GM19239 (cell line): ENCODE measurements around the gene RAB30.
"Not testable (repeated sequence)": the region's sequence is repeated elsewhere in the genome, so short reads cannot be mapped to it uniquely, and the experiment has no call there.

Experiments used
- DNase-seq: peaks from one replicate; pipeline ENCODE4 v3.0.0; 2011; ENCODE audit warnings: low spot score; ENCODE audit not compliant: insufficient read length
- FAIRE-seq: peaks from 2 replicates; lab custom pipeline; 2011; peaks lifted over from hg19 to GRCh38; lab: Jason Lieb, UNC

RAB30 gene

DNA sequence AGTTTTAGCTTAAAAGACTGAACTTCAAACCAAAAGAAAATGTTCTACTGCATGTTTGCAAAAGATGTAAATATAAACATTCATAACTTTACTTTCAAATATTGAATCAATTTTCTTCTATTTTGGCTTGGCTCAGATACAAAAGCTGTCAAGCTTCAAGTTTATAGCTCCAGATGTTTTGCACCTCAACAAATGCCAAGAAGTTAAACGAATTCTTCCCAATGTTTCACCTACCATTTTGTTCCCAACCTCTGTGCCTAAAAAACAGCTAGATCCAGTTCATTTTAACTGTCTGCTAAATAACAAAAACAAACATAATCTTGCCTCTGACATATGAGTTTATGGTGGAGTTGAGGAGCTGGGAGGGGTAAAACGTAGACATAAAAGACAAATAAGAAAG, 76.5 kb downstream of the RAB30 start:
- no peak for FAIRE-seq

DNA sequence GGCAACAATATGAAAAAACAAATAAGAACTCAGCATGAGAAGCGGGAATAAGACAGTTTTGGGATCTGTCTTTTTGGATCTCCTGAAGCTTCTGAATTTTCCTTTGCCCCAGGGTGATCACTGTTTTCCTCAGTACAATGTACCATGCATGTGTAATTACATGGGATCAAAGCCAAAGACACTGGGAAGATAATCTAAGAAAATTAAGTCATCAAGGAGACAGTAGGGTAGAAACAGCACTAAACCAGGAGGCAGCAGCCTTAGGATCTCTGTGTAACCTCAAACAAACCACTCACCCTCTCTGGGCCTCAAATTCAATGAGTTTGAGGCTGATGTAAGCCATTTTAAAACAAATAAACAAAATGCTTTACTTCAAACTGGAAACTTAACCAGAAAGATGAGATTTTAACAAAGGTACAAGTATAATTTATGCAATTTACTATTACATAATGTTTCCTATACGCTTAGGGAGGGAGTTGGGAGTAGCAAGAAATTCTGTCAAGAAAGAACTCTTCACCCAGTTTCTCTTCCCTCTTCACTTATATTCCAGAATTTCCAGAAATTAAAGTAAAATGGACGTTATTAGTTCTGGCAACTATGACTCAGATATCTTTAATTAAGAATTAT, 77.0 kb downstream of the RAB30 start:
- FAIRE-seq (peak; percentile 73), DNase-seq (no peak)

More for the DNA sequence above, 76.5 kb downstream of the RAB30 start:
- DNase-seq, result no peak

DNA sequence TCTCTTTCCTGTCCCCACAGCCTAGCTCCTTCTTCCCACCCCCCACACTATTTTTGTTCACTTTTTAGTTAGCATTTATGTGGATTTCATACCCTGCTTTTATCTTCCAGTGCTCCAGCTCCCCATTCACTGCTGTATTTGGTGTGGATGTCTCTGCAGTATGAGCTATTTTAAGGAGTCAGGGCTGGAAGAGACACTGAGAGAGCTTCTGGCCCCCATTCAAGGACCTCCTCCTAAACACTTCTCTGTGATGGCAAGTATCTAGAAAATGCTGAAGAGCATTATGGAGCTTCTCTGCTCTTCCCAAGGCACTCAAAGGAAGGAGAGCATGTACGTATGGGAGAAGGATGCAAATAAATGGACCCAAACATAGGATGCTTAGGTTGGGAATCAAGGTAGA, 79.5 kb downstream of the RAB30 start:
- no peak for DNase-seq

DNA sequence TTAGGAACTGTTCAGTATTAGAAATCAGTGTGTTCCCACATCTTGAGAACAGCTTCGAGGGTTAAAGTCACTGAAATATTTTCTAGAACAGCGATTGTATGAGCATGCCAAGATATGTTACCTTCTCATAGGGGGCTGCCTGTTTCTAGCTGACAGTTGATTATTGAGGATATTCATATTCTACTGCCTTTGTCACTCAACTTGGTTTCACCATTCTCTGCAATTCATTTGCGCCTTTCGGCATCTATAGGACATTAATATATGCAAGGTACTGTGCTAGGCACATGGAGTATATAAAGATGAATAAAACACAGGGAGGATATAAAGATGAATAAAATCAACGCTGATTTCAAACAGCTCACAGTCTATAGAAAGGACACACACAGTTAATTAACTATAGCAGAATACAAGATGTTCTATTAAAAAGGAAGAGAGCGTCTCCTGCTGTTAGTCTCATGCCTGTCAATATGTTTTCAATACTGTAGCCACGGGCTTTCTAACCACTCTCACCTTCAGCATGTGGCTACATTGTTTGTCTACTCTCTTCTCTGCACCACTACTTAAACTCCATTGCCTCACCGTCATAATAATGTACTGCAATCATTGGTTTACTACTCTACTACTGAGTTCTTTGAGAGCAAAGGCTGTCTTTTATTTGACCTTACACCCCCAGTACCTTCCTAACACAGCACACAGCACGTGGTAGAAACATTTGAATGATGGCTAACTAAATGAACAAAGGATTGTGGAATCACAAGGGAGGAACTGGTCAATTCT, 81.9 kb downstream of the RAB30 start:
- DNase-seq (no peak), FAIRE-seq (no peak)

More for the DNA sequence above, 79.5 kb downstream of the RAB30 start:
- no peak for FAIRE-seq

DNA sequence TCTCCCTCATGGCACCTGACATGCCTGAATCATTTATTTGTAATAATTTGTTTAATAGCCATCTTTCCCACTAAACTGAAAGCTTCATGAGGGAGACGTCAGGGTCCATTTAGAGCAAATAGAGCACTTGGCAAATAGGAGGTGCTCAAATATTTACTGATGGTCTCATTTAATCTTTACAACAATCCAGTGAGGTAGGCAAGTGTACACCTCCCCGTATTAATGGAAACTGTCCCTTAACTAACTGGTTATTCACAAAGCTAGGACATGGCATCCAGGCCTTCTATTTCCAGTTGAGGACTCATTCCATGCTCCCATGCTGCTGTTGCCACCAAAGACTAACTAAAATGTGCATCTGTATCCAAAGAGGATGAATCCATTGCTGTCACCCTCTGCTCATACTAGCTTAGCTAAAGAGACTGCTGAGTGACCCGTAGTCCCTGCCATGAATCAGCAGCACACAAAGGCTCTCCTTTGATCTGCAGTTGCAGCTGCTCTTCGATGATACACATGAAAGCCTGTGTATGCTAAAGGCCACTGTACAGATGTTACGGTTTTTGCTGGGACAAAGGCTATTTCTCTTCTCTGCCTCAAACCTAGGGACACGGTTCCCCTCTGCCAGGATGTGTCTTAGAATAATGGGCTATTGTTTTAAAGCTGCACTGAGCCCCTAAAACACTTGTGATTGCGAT, 82.6 kb downstream of the RAB30 start:
- DNase-seq, result no peak
- FAIRE-seq, result no peak

DNA sequence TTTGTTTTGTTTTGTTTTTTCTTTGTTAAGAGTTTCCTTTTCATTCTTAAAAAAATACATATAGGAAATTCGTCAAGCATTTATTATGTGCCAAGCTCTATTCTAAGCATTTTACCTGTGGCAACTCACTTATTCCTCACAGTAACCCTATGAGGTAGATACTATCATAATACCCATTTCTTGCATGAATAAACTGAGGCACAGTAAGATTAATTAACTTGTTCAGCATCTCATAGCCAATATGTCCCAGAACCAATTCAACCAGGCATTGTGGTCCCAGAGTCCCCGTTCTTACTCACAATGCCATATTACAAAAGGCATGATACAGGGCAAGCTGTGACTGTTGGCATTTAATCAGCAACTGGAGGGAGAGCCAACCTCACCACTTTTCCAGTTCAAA, 83.7 kb downstream of the RAB30 start:
- no peak for FAIRE-seq

DNA sequence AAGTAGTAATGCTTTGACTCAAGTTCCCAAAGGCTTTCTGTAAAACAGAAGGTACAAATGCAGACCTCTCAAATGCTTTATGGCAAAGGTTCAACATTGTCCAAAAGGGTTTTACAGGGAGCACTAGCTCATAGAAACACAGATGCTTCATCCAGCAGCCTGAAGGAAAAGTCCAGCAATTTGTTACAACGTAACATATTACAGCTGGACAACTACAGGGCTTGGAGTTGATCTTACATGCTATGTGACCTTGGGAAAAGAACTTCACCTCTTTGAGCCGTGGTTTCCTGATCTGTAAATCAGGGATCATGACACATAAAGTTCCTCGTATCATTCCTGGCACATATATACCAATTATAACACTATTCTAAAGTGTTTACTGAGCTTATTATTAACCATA, 85.3 kb downstream of the RAB30 start:
- DNase-seq (no peak), FAIRE-seq (no peak)

More for the DNA sequence above, 83.7 kb downstream of the RAB30 start:
- no peak for DNase-seq

DNA sequence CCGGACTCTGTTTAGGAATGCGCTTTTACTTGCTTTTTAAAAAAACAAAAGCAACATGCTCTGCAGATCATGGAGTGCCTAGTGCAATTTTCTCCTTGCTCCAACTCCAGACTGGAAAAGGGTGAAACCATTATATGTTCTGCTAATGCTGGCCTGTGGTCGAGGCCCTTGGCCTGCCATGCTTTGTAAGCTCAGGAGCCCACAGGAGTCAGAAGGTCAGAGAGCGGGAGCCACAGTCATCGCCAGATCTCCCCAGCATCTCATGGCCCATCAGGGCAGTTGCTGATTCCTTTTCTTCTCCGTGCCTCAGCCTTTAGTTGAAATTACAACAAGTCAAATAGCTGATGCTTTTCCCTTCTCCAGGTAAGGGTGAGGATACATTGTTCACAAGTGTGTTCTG, 89.8 kb downstream of the RAB30 start:
- FAIRE-seq, result no peak
- DNase-seq, result no peak

DNA sequence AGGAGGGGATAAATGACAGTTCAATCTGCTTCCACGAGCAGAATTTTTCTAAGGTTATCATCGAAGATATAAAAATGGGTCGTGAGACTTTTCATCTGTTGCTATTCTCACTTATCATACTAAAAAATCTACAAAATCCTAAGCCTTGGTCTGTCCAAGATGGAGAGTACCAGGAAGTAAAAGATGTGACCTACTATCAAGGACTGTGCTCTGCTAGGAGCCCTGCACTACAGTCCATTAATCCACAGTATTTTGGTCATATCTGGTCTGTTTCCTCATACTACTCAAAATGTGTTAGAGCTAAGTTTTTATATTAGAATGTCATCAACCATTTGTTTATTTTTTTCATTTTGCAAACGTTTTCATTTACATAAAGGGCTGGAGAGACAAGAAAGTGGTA, 90.8 kb downstream of the RAB30 start:
- DNase-seq, result no peak
- peak; percentile 23 for FAIRE-seq

DNA sequence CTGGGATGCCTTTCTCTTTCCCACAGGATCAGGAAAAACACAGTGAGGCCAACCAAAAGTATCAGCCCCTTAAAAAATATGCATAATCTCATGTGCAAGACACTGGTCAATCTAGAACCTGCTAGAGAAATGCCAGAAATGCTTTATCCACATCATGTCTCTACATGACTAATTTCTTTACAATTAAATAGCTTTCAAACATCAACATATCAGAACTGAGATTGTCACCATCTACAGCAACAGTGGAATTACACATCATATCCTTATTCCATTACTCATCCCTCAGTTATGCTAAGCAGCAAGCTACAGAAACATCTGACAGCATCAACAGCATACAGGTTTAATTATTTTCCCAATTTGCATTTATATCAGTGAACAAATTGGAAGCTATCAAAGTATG, 91.4 kb downstream of the RAB30 start:
- no peak for DNase-seq
- FAIRE-seq, result peak; percentile 54

DNA sequence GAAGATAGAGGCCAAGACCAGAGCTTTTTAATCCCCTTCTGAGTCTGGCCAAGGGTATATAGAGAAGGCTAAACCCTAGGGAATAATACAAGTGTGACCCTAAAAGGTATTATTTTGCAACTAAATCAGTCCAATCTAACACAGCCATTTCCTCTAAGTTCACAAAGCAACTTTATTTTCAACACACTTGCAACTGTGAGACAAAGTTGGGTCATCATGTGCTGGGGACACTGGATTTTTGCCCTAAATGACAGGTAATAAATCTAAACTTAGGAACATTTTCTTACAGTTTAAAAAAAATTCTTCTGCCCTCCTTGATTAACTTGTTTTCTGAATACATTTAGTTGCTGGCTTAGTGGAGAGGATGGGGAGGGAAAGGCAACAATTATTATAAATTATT, 91.9 kb downstream of the RAB30 start:
- FAIRE-seq, result peak; percentile 59

DNA sequence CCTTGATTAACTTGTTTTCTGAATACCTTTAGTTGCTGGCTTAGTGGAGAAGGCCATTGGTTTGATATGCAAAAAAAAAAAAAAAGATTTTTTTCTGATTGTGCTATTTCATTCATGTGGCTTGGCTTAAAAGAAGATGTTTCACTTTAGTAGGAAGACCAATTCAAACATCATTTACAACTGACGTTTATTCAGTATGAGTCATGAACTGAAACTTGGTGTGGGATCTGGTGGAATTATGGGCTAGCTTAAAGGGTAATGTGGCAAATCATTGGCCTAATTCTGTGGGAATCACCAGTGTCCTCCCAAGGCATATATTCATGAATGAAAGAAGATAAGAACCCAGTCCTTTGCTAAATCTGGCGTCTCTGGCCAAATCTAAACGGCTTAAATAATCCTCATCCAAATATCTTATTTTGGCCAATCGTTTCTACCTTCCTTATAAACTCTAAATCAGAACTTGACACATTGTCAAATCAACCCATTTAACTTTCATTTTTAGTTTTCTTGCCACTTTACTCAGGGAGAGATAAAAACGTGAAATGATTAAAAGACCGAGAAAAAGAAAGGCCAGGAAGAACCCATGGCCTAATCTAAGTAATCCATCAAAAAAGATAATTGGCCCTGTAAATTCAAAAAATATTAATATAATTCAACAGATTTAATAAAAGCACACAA, 93.1 kb downstream of the RAB30 start:
- no peak for DNase-seq
- FAIRE-seq, result peak; percentile 84

More for the DNA sequence above, 91.9 kb downstream of the RAB30 start:
- no peak for DNase-seq

DNA sequence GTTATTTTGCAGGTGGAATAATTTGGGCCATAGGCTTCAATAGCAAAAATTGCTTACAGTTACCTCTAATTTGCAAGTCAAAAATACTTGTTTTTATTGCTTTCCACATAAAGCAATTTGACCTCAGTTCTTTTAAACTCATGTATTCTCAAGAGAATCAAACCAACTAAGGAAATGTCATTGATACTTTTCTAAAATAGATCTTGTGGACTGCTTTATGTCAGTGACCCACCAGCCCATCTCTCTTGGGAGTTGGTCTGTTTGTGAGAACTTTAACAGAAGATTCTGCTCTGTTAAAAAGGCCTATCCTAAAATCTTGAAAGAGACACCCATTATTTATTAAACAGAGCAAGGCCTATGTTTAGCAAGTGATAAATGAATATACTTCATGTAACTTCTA, 94.9 kb downstream of the RAB30 start:
- FAIRE-seq (peak; percentile 31), DNase-seq (no peak)

DNA sequence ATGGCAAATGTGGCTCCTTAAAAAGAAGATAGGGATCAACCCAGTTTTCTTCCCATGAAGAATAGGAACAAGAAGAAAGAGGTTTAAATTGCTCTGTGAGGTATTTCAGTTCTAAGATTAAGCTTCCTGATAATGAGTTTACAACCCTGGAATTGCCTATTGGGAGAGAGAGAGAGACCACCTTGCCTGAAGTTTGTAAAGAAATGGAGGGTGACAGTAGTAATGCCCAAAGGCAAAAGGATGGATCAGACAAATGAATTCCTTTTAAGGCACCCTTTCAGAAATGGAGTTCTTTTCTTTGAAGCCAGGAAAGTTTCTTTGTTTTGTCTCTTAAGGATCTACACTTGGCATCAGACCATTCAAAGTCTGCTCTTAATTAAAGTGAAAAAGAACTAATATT, 95.8 kb downstream of the RAB30 start:
- DNase-seq, result no peak
- no peak for FAIRE-seq

DNA sequence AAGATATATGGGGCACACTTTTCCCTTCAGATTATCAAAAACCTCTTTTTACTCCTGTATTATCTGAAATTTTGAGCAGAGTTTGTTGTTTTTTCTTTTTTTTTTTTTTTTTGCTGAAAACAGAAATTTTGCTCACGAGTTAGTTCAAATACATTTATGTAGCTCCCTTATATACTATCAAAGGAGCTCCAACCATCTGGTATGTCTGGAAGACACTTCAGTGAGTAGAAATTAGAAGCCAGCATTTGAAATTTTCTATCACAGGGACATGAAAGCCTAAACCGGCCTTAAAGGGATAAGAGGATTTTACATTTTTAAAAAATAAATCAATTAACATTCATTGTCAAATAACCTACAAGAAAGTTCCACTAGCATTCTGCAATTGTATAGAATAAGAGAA, 96.8 kb downstream of the RAB30 start:
- DNase-seq, result no peak
- peak; percentile 64 for FAIRE-seq

DNA sequence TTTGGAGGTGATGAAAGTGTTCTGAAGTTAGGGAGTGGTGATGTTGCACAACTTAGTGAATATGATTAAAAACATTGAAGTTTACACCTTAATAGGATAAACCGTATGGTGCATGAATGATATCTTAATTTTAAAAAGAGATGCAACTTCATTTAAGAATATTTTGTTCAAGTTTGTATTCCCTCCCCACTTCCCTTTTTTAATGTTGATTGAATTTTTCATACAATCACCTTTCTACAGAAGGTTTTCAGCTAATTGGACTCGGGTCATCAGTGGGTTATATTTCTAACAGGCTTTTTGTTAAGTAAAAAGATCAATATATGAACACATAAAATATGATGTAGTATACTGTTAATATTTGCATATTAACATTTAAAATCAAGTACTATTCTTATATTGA, 97.6 kb downstream of the RAB30 start:
- DNase-seq (no peak), FAIRE-seq (no peak)

DNA sequence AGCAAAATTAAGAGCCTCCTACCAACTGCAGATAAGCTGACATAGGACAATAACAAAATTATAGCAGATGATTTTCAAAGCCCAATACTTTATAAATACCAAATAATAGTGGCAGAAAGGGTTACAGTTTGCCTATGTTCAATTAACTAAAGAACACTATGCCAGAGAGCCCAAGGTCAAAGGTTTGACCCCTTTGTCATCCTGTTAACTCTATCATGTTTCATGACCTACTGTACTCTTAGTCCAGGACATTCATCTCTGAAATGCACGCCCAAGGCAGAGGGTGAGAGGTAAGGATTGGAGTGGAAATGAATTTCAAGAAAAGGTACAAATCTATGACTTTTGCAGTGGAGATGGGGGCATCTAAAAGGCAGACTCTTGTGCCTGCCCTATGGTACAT, 99.6 kb downstream of the RAB30 start:
- FAIRE-seq (no peak), DNase-seq (no peak)

DNA sequence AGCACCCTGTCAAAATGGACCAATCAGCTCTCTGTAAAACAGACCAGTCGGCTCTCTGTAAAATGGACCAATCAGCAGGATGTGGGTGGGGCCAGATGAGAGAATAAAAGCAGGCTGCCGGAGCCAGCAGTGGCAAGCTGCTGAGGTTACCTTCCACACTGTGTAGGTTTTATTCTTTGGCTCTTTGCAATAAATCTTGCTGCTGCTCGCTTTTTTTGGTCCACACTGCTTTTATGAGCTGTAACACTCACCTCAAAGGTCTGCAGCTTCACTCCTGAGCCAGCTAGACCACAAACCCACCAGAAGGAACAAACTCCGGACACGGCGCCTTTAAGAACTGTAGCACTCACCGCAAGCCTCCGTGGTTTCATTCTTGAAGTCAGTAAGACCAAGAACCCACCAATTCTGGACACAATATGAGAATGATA, 100.2 kb downstream of the RAB30 start:
- DNase-seq, result not testable (repeated sequence)
- peak; percentile 94 for FAIRE-seq

DNA sequence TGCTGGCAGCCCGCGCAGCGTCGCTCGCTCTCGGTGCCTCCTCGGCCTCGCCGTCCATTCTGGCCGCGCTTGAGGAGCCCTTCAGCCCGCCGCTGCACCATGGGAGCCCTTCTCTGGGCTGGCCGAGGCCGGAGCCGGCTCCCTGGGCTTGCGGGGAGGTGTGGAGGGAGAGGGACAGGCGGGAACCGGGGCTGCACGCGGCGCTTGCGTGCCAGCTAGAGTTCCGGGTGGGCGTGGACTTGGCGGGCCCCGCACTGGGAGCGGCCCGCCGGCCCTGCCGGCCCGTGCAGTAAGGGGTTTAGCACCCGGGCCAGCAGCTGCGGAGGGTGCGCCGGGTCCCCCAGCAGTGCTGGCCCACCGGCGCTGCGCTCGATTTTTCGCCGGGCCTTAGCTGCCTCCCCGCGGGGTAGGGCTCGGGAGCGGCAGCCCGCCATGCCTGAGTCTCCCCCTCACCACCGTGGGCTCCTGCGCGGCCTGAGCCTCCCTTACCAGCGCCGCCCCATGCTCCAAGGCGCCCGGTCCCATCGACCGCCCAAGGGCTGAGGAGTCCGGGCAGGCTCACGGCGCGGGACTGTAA, 101.1 kb downstream of the RAB30 start:
- DNase-seq, FAIRE-seq: not testable (repeated sequence)

DNA sequence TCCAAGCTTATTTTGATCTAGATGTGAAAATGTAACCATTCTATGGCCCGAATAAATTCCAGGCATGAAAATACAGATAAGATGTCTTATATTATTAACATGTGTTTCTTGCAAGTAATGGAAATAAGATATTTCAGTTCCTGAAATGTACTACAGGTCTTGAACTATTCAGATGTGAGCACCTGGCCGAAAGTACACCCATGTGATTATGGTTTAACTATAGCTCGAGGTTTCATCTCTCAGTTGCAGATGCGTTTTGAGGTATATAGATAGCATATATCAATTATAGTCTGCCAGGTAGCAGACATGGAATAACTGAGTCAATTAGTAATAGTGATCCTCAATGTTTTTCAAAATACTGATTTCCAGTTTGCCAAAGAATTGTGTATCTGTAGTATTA, 101.9 kb downstream of the RAB30 start:
- peak; percentile 36 for DNase-seq
- peak; percentile 99 for FAIRE-seq
